Activated CD8-positive, alpha-beta memory T cell treated with anti-CD3 and anti-CD28 coated beads, Interleukin-2, amount 50 U/mL, for 48 hours (primary cell): Measurements from ENCODE around the gene DIO1.

ENCODE experiments used
- DNase-seq: peaks from one replicate; pipeline ENCODE4 v3.0.0-alpha.2; 2020

Gene DIO1

GRCh38 chr1:53943490-53944043 lies 49.6 kb downstream of the DIO1 start:
- no peak for DNase-seq

DNA sequence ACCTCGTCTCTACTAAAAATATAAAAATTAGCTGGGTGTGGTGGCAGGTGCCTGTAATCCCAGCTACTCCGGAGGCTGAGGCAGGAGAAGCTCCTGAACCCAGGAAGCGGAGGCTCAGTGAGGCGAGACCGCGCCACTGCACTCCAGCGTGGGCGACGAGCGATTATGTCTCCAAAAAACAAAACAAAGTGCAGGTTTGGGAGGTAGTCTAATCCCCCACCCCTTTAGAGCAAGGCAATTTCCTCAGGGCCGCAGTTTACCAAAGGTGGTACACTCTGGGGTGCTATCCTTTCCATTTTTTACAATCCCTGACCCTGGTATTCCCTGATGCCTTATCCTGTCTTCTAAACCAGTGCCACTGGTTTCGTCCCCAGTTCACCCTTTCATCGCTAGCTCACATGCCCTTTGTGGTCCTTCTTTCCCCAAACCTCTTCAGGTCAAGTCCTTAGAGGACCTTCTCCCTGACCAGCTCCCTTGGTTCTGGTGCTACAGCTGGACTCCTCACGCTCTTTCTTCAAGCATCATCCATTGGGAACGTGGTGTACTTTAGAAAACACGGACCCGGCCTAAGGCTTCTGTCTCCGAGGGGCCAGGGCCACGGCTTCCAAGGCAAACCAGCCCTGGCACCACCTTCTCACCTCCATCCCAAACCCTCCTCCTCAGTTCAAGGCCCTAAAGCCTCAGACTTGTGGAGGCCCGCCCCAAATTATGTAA lies 50.6 kb downstream of the DIO1 start:
- DNase-seq: no peak

DNA sequence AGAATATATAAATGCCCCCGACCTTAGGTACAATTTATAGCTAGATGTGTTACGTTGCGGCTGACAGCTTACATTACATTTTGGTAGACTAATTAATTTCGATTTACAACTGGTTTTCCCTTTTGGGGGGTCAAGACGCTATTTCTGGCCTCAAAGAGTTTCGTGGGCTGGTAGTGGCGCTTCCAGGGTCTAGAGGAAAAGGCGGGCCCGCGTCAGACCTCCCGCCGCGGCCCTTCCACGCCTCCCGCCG lies 51.1 kb downstream of the DIO1 start:
- DNase-seq: no peak

DNA sequence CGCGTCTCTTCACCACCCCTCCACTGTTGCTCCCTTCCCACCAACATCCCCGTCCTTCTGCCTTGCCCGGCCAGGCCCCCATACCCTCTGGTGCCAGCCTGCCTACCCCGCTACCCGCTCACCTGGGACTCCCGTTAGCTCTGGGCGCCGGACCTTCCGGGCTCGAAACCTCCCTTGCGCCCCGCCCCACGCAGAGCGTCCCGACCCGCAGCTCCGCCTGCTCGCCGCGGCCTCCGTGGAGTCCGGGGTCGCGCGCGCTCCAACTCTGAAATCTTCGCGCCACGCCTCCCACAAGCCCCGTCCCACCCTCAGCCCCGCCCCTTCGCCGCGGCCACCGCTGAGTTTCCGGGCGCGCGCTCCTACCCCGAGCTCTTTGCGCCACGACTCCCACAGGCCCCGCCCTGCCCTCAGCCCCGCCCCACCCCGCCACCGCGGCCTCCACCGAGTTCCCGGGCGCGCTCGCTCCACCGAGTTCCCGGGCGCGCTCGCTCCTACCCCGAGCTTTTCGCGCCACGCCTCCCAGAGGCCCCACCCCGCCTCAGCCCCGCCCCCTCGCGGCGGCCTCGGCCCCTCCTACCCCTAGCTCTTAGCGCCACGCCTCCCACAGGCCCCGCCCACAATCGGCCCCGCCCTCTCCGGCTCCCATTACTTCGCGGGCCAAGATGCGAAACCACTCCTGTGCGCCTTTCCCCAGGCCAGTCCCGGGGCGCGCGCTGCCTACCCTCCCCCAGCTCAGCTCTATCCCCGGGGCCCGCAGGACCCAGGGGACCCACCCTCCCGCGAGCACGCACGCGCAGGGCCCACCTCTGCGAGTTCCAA lies 51.7 kb downstream of the DIO1 start, which contains the start of gene IFT25:
IFT25 (minus strand) TSS at position 267 of the 819 bp plus-strand sequence. CDS start 5,617 bp downstream, outside the sequence.
- peak; percentile 100 for DNase-seq

- DNase-seq: no peak
These were observed 52.5 kb downstream of the DIO1 start, which contains the start of gene LRRC42 for GRCh38 chr1:53946252-53947171. TSS of gene LRRC42 (plus strand) at chr1:53946350. CDS start at chr1:53952000, 5,650 bp downstream.

- DNase-seq: no peak
These were observed 53.4 kb downstream of the DIO1 start for GRCh38 chr1:53947172-53947907.

DNA sequence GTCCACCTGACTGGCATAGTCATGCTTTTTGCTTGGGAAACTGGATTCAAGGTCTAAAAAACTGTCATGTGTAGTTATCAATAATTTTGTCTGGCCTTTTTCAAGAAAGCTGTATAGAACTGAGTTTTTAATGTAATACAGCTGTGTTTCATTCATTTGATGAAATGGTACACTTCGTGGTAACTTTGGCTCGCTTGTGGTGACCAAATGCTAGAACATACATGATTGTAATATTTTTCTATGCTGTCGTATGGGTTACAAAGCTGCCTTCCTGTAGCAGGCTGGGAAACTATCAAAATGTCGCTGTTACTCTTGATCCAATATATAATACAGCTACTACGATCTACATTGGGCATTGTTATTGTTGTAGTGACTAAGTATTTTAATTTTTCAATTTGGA lies 54.3 kb downstream of the DIO1 start:
- no peak for DNase-seq

GRCh38 chr1:53949023-53949990 lies 55.3 kb downstream of the DIO1 start:
- DNase-seq: no peak

DNA sequence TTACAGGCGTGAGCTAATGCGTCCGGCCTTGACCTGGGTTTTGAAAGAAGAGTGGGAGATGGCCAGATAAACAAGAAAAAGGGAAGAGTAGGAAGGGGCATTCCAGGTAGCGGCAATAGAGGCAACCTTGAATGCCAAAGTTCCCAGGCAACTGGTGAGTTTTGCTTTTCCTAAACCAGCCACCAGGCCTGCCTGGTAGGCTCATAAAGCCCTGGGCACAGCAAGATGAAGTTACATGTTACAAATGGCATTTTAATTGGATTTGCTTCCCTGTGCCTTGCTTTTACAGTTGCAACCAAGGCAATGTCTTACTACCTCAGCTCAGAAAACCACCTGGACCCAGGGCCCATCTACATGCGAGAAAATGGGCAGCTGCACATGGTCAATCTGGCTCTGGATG lies 57.7 kb downstream of the DIO1 start:
- no peak for DNase-seq

- DNase-seq: no peak
These were observed 60.1 kb downstream of the DIO1 start for GRCh38 chr1:53954128-53954527.

DNA sequence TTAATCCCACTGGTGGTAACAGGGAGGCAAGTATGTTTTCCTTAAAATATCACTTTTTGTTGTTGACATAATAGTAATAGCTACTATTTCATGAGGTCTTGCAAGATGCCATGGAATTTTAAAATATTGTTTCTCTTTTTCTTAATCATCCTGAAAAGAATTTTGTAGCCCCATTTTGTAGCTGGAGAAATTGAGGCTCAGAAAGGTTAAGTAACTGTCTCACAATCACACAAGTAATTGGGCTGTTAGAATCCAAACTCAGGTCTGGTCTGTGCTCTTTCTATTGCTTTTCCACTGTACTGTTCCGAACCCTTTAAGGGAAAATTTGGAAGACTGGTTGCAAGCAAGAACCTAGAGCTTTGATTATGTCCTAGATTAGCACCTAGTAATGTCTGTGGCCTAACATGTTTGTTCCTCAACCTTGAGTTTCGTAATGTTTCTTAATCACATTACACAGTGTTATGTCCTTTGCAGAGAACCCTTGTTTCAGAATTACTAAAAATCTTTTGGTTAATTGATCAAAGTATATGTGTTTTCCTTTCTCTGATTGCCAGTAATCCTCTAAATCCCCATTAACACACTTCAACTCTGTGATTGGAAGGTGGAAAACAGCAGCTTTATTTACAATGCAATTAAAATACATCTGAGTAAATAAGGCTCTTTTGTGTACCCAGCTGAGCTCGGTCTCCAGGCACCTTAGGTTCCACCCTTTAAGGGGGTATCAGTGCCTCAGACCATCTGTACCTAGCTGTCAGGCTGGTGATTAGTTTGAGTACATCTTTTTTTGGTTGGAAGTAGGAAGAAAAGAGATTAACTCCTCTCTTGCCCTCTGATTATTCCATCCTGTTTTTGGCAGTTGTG lies 62.6 kb downstream of the DIO1 start:
- DNase-seq: no peak

DNA sequence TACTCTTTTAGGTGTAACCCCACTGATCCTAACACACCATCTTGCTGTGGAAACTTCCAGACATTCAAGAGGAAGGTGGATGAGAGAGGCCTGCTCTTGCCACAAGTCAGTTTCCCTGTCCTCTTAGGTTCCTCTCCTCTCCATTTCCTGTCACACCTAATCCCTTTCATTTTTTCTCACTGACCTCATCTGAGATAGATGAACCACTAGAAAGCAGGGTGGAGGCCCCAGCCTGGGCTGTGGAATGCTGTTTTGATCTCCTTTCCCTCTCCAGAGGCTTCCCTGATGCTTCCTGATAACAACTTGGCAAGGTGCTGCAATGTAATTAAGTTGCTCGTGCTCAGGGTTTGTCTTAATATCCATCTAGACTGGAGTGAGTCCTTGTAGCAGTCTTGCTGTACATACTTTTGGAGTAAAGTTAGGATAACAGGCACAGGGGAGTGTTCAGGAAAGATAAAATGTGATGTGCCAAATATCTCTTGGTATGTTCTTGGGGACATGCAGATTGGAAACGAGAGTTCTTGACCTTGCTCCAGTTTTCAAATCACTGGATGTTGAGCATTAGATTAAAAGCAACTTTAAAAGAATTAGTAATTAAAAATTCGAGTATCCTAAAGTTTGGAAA lies 63.3 kb downstream of the DIO1 start:
- DNase-seq: no peak

- DNase-seq: no peak
These were observed 65.8 kb downstream of the DIO1 start for GRCh38 chr1:53959664-53960250.
